ENCODE results near the gene CD52. TPM values are rescaled to one million over a fixed set of nuclear protein-coding genes. Genes with fewer than 3 reads are reported as not detected.
A peak's percentile ranks its signal among the peaks of the same experiment; 100 is the strongest.

The CD52 gene, protein sequence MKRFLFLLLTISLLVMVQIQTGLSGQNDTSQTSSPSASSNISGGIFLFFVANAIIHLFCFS
- total RNA-seq = 237 and 243 TPM in 2 replicates

DNA sequence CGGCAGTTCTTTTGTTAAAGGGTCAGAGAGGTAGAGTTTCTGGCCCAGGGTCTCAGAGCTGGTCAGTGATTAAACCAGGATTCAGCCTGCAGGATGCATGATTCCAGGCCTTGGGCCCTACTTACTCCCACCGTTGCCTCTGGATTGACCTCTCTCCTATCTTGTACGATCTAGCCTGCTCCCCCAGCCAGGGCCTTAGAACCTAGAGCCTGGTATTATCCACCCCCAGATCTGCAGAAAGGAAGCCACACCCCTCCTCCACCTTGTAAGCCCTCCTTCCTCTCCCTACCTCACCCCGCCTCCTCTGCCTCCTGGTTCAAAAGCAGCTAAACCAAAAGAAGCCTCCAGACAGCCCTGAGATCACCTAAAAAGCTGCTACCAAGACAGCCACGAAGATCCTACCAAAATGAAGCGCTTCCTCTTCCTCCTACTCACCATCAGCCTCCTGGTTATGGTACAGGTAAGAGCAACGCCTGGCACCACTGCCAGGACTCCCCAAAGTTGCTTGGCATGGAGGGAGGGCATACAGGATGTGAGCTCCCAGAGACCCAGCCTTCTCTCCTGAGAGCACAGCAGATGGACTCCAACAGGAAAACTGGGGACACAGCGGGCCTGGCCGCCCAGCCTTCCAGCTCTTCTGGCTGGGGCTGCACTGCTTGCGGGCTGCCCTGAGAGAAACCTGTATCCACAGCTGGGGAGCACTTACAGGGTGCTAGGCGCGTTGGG is at the start of gene CD52:
Gene CD52, plus strand, starts transcription at position 347 of the 726 bp plus-strand sequence. Its CDS starts 60 bp downstream, at position 407.
- intact Hi-C loops (cut with micrococcal nuclease) = loop anchor here (1.0 to 10.0 kb wide), 3 partner anchors 9 to 267 kb away; no protein-coding TSS in a partner anchor
- Mint-ChIP-seq H3K4me3 (ENCODE audit: low read depth) (peak within 1 kb of the TSS; percentile 79), H3K4me1 (ENCODE audit: low read depth) (peaks cover 50% of the 10 kb centered on the region), H3K27me3 (ENCODE audit: low read depth) (no peaks in the 10 kb centered on the region), H3K36me3 (ENCODE audit: low read depth) (peaks cover 28% of the 10 kb centered on the region), H3K27ac (peak within 1 kb of the TSS; percentile 94), H3K9me3 (no peaks in the 10 kb centered on the region)
- peak; percentile 78 for DNase-seq (ENCODE audit: low spot score)

DNA sequence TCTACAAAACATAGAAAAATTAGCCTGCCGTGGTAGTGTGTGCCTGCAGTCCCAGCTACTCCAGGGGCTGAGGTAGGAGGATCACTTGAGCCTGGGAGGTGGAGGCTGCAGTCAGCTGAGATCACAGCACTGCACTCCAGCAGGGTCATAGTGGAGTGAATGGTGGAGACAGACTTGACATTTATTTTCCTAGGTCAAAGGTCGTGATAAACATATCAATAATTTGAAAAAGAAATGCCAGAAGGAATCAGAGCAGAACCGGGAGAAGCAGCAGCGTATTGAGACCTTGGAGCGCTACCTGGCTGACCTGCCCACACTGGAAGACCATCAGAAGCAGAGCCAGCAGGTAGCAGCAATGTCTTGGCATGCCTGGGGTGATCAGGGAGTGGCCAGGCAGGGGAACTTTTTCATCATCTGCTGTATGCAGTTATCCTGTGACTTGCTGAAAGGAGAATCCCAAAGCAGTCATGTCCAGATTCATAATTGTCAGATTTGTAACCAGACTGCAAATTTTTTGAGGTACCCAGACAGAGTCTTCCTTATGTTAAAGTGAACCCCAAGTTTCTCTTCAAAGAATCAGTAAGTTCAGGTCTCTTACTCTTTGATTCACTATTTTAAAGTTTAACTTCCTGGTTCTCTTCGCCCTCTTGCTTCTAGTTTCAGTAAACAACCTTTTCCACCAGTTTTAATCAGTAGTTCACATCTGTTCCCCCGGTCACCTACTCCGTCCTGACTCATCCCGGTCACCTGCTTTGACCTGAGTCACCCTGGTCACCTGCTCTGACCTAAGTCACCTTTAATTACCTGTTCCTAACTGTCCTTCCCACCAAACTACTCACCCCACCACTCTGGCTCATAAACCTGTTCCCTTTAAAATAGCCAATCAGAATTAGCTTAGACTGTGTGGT is 49.2 kb upstream of the CD52 start:
- H3K27ac Mint-ChIP-seq = no peak overlapping the region
- H3K36me3 Mint-ChIP-seq (ENCODE audit: low read depth) = peaks cover 85% of the 10 kb centered on the region
- DNase-seq (ENCODE audit: low spot score) = no peak
- no peaks in the 10 kb centered on the region for H3K27me3 Mint-ChIP-seq (ENCODE audit: low read depth)
- H3K4me1 Mint-ChIP-seq (ENCODE audit: low read depth) = peaks cover 6% of the 10 kb centered on the region
- peaks cover 17% of the 10 kb centered on the region for H3K9me3 Mint-ChIP-seq
- H3K4me3 Mint-ChIP-seq (ENCODE audit: low read depth) = no peak overlapping the region
- intact Hi-C loops (cut with micrococcal nuclease) = no loop called here

DNA sequence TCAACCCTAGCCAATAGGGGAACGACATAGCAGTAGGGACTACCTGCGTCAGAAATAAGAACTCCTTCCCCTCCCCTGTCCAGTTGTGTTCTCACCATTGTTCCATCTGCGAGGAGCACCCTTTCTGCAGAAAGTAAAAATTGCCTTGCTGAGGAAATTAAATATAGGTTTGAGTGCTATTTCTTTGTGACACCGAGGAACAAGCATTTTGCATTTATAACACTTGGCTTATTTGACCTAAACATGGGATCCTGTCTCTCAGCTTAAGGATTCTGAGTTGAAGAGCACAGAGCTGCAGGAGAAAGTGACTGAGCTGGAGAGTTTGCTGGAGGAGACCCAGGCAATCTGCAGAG is 48.6 kb upstream of the CD52 start:
- Mint-ChIP-seq H3K9me3 (peaks cover 17% of the 10 kb centered on the region), H3K4me1 (ENCODE audit: low read depth) (peaks cover 8% of the 10 kb centered on the region), H3K36me3 (ENCODE audit: low read depth) (peaks cover 82% of the 10 kb centered on the region), H3K27me3 (ENCODE audit: low read depth) (no peaks in the 10 kb centered on the region), H3K4me3 (ENCODE audit: low read depth) (no peak overlapping the region), H3K27ac (no peak overlapping the region)
- intact Hi-C loops (cut with micrococcal nuclease) = no loop called here
- no peak for DNase-seq (ENCODE audit: low spot score)

DNA sequence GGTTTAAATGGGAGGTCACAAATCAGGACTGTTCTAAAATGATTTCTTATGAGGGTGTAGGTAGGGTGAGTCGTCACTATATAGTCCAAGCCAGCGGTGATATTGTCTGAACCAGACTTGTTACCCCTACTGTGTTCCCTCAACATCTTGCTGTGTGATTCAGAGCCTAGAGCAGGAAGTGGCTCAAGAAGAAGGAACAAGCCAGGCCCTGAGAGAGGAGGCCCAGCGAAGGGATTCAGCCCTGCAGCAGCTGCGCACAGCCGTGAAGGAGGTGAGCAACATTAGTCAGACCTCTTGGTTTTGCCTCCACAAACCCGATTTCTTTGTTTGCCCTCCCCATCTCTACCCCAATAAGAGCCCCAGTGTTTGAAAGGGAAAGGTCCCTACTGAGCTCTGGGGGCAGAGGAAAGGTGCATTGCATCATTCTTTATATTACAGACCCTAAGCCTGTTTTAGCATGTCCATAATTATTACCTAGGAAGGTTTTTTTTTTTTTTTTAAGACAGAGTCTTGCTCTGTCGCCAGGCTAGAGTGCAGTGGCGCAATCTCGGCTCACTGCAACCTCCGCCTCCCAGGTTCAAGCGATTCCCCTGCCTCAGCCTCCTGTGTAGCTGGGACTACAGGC is 42.8 kb upstream of the CD52 start:
- intact Hi-C loops (cut with micrococcal nuclease) = loop anchor here (2.0 to 5.0 kb wide), 4 partner anchors 40 to 197 kb away; partner anchors contain the start of genes CEP85 and HMGN2
- Mint-ChIP-seq H3K36me3 (ENCODE audit: low read depth) (peaks cover 70% of the 10 kb centered on the region), H3K27me3 (ENCODE audit: low read depth) (no peaks in the 10 kb centered on the region), H3K27ac (peak overlapping the region; percentile 19), H3K4me1 (ENCODE audit: low read depth) (peaks cover 51% of the 10 kb centered on the region), H3K4me3 (ENCODE audit: low read depth) (no peak overlapping the region), H3K9me3 (no peaks in the 10 kb centered on the region)
- DNase-seq (ENCODE audit: low spot score) = no peak

DNA sequence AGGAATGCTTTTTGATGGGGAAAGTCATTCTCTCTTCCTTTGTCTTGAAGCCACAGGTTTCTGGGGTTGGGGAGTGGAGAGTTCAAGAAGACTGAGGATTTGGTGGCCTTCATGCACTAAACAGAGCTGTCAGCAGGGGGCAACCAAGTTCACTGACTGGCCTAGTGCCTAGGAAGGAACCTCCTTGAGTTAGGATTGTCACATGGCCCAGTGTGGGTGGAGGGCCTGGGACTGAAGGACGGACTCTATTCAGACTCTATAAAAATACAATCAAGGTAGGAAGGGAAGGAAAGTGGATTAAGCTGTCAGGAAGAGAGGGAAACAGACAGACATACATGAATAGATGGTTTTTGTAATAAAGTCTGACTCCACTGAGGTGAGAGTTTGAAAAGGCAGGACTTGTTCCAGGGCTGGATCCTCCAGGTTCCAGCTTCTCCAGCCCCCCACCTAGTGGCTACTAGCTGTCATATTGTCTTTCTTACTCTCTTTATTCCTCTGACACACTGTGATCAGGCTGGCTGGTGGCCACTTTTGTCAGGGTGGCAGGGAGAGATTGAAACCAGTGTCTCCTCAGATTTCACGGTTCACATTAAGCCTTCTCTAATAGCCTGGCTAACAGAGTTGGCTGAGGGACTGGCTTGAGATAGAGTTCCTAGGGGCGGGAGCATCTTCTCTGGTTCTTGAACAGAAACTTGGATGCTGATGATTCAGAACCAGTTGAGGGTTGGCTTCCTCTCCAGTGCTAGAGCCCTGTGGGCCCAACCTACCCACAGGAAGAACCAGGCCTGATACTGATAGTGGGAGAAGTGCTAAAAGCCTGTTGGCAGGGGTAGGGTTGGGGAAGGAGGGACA is 42.0 kb upstream of the CD52 start:
- peaks cover 51% of the 10 kb centered on the region for H3K4me1 Mint-ChIP-seq (ENCODE audit: low read depth)
- peaks cover 68% of the 10 kb centered on the region for H3K36me3 Mint-ChIP-seq (ENCODE audit: low read depth)
- DNase-seq (ENCODE audit: low spot score) = peak; percentile 62
- H3K4me3 Mint-ChIP-seq (ENCODE audit: low read depth) = peak overlapping the region; percentile 74
- intact Hi-C loops (cut with micrococcal nuclease) = loop anchor here (1.0 to 5.0 kb wide), 7 partner anchors 8 to 196 kb away; partner anchors contain the start of genes CEP85 and HMGN2
- no peaks in the 10 kb centered on the region for H3K9me3 Mint-ChIP-seq
- peak overlapping the region; percentile 97 for H3K27ac Mint-ChIP-seq
- no peaks in the 10 kb centered on the region for H3K27me3 Mint-ChIP-seq (ENCODE audit: low read depth)

DNA sequence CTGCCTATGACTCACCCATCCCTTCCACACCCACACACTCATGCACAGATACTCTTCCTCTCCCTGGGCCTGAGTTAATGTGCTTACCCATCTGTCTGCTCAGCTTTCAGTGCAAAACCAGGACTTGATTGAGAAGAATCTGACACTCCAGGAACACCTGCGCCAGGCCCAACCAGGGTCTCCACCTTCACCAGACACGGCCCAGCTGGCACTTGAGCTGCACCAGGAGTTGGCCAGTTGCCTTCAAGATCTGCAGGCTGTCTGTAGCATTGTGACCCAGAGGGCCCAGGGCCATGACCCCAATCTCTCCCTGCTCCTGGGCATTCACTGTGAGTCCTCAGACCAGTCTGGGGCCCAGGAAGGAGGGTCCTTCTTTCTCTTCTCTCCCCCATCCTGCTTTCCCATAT is 41.3 kb upstream of the CD52 start:
- H3K27ac Mint-ChIP-seq = peak overlapping the region; percentile 97
- DNase-seq (ENCODE audit: low spot score) = no peak

DNA sequence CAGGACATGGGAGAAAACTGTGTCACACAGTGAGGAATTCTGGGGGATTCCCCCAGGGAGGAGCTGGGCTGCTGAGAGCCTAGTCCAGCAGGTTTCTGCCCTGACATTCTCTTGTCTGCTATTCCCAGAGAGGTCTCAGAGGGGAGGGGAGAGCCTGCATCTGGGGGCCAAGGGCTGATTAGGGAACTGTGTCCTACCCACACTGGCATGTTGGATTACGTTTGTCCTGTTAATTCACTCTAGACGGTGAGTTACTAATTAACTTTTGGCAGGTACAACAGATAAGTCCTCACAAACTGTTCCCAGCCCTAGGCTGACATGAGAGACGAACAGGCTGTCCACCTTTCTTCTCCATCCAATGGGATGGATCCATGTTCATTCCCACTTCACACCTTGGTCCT is 40.5 kb upstream of the CD52 start:
- DNase-seq (ENCODE audit: low spot score) = no peak
- no peaks in the 10 kb centered on the region for H3K27me3 Mint-ChIP-seq (ENCODE audit: low read depth)
- peak overlapping the region; percentile 97 for H3K27ac Mint-ChIP-seq
- peaks cover 61% of the 10 kb centered on the region for H3K4me1 Mint-ChIP-seq (ENCODE audit: low read depth)
- peak overlapping the region; percentile 14 for H3K4me3 Mint-ChIP-seq (ENCODE audit: low read depth)
- H3K9me3 Mint-ChIP-seq = no peaks in the 10 kb centered on the region
- peaks cover 67% of the 10 kb centered on the region for H3K36me3 Mint-ChIP-seq (ENCODE audit: low read depth)
- intact Hi-C loops (cut with micrococcal nuclease) = loop anchor here (5.0 kb wide), 3 partner anchors 85 to 195 kb away; partner anchors contain the start of gene HMGN2

More for the DNA sequence above, 41.3 kb upstream of the CD52 start:
- H3K36me3 Mint-ChIP-seq (ENCODE audit: low read depth) = peaks cover 68% of the 10 kb centered on the region
- intact Hi-C loops (cut with micrococcal nuclease) = loop anchor here (1.0 to 5.0 kb wide), 6 partner anchors 8 to 196 kb away; partner anchors contain the start of gene HMGN2
- H3K4me1 Mint-ChIP-seq (ENCODE audit: low read depth) = peaks cover 56% of the 10 kb centered on the region
- H3K9me3 Mint-ChIP-seq = no peaks in the 10 kb centered on the region
- H3K27me3 Mint-ChIP-seq (ENCODE audit: low read depth) = no peaks in the 10 kb centered on the region
- H3K4me3 Mint-ChIP-seq (ENCODE audit: low read depth) = peak overlapping the region; percentile 64

DNA sequence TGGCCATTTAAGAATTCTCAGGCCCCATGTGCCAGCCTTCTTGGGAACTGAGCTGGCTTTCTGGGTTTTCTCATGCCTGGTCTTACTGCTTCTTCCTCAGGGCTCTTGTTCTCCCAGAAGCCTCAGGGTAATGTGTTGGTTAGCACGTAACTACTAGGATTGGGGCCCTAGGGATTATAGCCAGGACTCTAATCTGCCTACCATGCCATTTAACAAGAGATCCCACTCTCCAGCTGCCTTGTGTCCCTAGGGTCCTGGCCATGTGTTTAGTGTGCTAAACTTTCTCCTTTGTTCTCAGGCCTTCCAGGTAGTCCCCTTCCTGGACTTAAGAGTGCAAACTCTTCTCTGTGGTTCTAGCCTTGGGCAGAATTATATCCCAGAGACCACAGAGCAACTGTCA is 40.0 kb upstream of the CD52 start:
- H3K4me3 Mint-ChIP-seq (ENCODE audit: low read depth) = peak overlapping the region; percentile 41
- DNase-seq (ENCODE audit: low spot score) = no peak
- no peaks in the 10 kb centered on the region for H3K9me3 Mint-ChIP-seq
- peaks cover 65% of the 10 kb centered on the region for H3K4me1 Mint-ChIP-seq (ENCODE audit: low read depth)
- H3K27ac Mint-ChIP-seq = peak overlapping the region; percentile 97
- intact Hi-C loops (cut with micrococcal nuclease) = loop anchor here (5.0 kb wide), 3 partner anchors 85 to 195 kb away; partner anchors contain the start of gene HMGN2
- no peaks in the 10 kb centered on the region for H3K27me3 Mint-ChIP-seq (ENCODE audit: low read depth)
- H3K36me3 Mint-ChIP-seq (ENCODE audit: low read depth) = peaks cover 69% of the 10 kb centered on the region

DNA sequence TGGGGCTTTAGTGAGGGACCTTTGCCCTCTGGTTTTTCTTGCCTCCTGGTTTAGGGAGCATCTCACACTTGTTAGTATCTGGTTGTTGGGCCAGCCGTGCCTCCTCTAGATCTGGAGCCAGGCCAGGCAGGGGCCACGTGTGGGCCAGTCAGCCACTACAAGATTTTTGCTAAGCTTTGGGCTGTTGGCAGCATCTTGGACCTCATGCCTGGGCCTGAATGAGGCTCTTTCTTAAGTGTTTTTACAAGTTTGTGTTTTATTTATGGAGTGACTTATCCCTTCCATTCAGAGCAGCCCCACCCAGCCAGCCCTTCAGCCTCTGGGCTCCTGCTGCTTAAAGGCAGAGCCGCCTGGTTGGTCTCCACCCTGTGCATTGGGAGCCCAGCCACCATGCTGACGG is 39.5 kb upstream of the CD52 start:
- H3K27ac Mint-ChIP-seq = peak overlapping the region; percentile 97
- H3K36me3 Mint-ChIP-seq (ENCODE audit: low read depth) = peaks cover 69% of the 10 kb centered on the region
- intact Hi-C loops (cut with micrococcal nuclease) = loop anchor here (5.0 kb wide), 3 partner anchors 84 to 194 kb away; partner anchors contain the start of gene HMGN2
- H3K4me1 Mint-ChIP-seq (ENCODE audit: low read depth) = peaks cover 71% of the 10 kb centered on the region
- peak overlapping the region; percentile 41 for H3K4me3 Mint-ChIP-seq (ENCODE audit: low read depth)
- no peaks in the 10 kb centered on the region for H3K9me3 Mint-ChIP-seq
- DNase-seq (ENCODE audit: low spot score) = no peak
- H3K27me3 Mint-ChIP-seq (ENCODE audit: low read depth) = no peaks in the 10 kb centered on the region

DNA sequence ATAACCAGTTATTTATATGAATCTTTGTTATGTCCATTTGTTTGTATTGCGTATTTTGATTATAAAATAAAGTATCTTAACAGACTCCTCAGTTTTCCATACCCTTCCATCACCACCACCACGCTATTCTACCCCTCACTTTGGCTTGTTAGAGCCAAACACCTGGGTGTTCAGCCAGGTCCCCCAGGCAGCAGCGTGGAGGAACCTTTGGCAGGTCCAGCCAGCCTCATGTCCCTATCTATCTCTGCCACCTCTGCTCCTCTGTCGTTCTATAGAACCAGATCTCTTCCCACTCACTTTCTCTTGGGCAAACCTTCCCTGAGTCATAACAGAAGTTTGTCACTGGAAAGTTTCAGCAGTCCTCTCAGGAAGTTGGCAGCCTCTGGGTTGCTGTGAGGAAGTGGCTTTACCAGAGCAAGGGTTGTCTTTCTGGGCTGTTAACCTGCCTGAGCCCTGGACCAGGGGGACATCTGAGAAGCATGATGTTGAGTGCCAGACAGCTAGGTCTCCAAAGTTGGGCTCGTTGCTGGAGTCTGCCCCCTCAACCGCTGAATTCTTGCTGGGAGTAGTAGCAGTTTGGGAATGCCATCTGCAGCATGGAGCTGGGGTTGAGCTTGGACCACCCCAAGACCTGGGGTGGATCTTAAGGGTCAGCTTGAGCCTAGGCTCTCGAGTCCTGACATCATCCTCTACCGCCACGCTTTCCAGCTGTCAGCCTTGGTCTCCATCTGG is 38.9 kb upstream of the CD52 start:
- no peaks in the 10 kb centered on the region for H3K9me3 Mint-ChIP-seq
- peaks cover 77% of the 10 kb centered on the region for H3K4me1 Mint-ChIP-seq (ENCODE audit: low read depth)

More for the DNA sequence above, 38.9 kb upstream of the CD52 start:
- peaks cover 73% of the 10 kb centered on the region for H3K36me3 Mint-ChIP-seq (ENCODE audit: low read depth)
- no peaks in the 10 kb centered on the region for H3K27me3 Mint-ChIP-seq (ENCODE audit: low read depth)
- peak overlapping the region; percentile 83 for H3K4me3 Mint-ChIP-seq (ENCODE audit: low read depth)
- intact Hi-C loops (cut with micrococcal nuclease) = loop anchor here (5.0 kb wide), 3 partner anchors 83 to 193 kb away; partner anchors contain the start of gene HMGN2
- DNase-seq (ENCODE audit: low spot score) = peak; percentile 34
- H3K27ac Mint-ChIP-seq = peak overlapping the region; percentile 97
